GM12878 (cell line): ENCODE measurements around the gene CDC37L1. TPM values are rescaled to one million over a fixed set of nuclear protein-coding genes. Genes with fewer than 3 reads are reported as not detected.

Experiments used
- CEBPZ ChIP-seq: fragments of 150-350 bp; IDR thresholded peaks from 2 replicates; pipeline ENCODE4 v1.6.1; 2016; ENCODE audit warnings: low read depth, low read length
- CREB1 ChIP-seq: IDR thresholded peaks from 2 replicates; pipeline ENCODE4 v1.6.1; 2012; ENCODE audit warnings: low read depth, mild to moderate bottlenecking, inconsistent platforms
- GATAD2B ChIP-seq: fragments of 450-650 bp; conservative IDR thresholded peaks from 2 replicates; pipeline ENCODE4 v1.6.1; 2017; ENCODE audit warnings: low read depth, mild to moderate bottlenecking, moderate library complexity
- IKZF1 ChIP-seq: fragments of 450-650 bp; conservative IDR thresholded peaks from 2 replicates; pipeline ENCODE4 v1.6.1; 2017; ENCODE audit warnings: antibody characterized with exemption, mild to moderate bottlenecking
- IRF4 ChIP-seq: IDR thresholded peaks from 2 replicates; pipeline ENCODE4 v1.6.1; 2011; ENCODE audit warnings: low read depth, low read length
- NBN ChIP-seq: fragments of 450-650 bp; IDR thresholded peaks from 2 replicates; pipeline ENCODE4 v1.6.1; 2016
- NFIC ChIP-seq: IDR thresholded peaks from 2 replicates; pipeline ENCODE4 v1.6.1; 2012; ENCODE audit warnings: low read depth, mild to moderate bottlenecking, inconsistent platforms, low read length, moderate library complexity
- PAX8 ChIP-seq: fragments of 450-650 bp; IDR thresholded peaks from 2 replicates; pipeline ENCODE4 v1.6.1; 2017; ENCODE audit warnings: mild to moderate bottlenecking, moderate library complexity
- RBBP5 ChIP-seq: fragments of 200-600 bp; sonication (generic); conservative IDR thresholded peaks from 2 replicates; pipeline ENCODE4 v1.6.1; 2016
- RELA ChIP-seq: fragments of 450-650 bp; IDR thresholded peaks from 2 replicates; pipeline ENCODE4 v1.8.0; 2014; ENCODE audit warnings: borderline replicate concordance; ENCODE audit not compliant: partially characterized antibody
- SIN3A ChIP-seq: IDR thresholded peaks from 2 replicates; pipeline ENCODE4 v1.6.1; 2012; ENCODE audit warnings: low read depth, low read length, improper control_type of control experiment
- SMC3 ChIP-seq: IDR thresholded peaks from 2 replicates; pipeline ENCODE4 v1.6.1; 2011; ENCODE audit warnings: low read length, improper control_type of control experiment, borderline replicate concordance
- SPI1 ChIP-seq: IDR thresholded peaks from 2 replicates; pipeline ENCODE4 v1.6.1; 2011; ENCODE audit warnings: low read depth, mild to moderate bottlenecking, low read length, moderate library complexity, borderline replicate concordance; ENCODE audit not compliant: insufficient read depth
- SUPT20H ChIP-seq: IDR thresholded peaks from 2 replicates; pipeline ENCODE4 v1.6.1; 2011; ENCODE audit warnings: low read depth, mild to moderate bottlenecking, low read length, moderate library complexity, borderline replicate concordance; ENCODE audit not compliant: control insufficient read depth
- TCF12 ChIP-seq: IDR thresholded peaks from 2 replicates; pipeline ENCODE4 v1.6.1; 2011; ENCODE audit warnings: low read depth, mild to moderate bottlenecking, low read length
- YBX1 ChIP-seq: fragments of 450-650 bp; IDR thresholded peaks from 2 replicates; pipeline ENCODE4 v1.6.1; 2016; ENCODE audit warnings: antibody characterized with exemption
- ZBTB33 ChIP-seq: fragments of 450-650 bp; IDR thresholded peaks from 2 replicates; pipeline ENCODE4 v1.6.1; 2017; ENCODE audit warnings: mild to moderate bottlenecking
- ZSCAN29 ChIP-seq: fragments of 450-650 bp; IDR thresholded peaks from 2 replicates; pipeline ENCODE4 v1.6.1; 2017; ENCODE audit warnings: mild to moderate bottlenecking, moderate library complexity
- polyA plus RNA-seq, 11 experiments: library from polyadenylated mRNA; depleted of rRNA in 4 of 11; unstranded in 6 of 11; stranded (reverse) in 5 of 11; fragments of >200 nt; fragmentation: Nextera tagmentation in 4 of 11; fragmentation: Illumina TruSeq in 1 of 11; extraction: Ambion mirVana in 4 of 11; extraction: Trizol in 1 of 11; gene quantifications; 1 replicate in 1 of 11; 2 replicates in 10 of 11; pipeline versions ENCODE4 v1.2.1 to v1.2.3, GENCODE V29; 2011 to 2016; ENCODE audit warnings: inconsistent platforms in 2 of 11, missing spikeins in 2 of 11, low read depth in 1 of 11
- total RNA-seq, 4 experiments: library from RNA; depleted of rRNA in 3 of 4; stranded (reverse); fragments of >200 nt in 3 of 4; fragmentation: Illumina TruSeq in 1 of 4; extraction: Trizol in 1 of 4; gene quantifications; 2 replicates each; pipeline versions ENCODE4 v1.2.1 to v1.2.3, GENCODE V29; 2013 to 2021
- TF ChIP-seq, protein P1 (sequence below), 3 experiments: IDR thresholded peaks in 2 of 3; conservative IDR thresholded peaks in 1 of 3; 2 replicates each; pipeline ENCODE4 v1.5.1; 2011; ENCODE audit warnings: low read depth in 3 of 3, low read length in 3 of 3, mild to moderate bottlenecking in 3 of 3, control low read depth in 2 of 3, moderate library complexity in 2 of 3, inconsistent platforms in 1 of 3, mixed read lengths in 1 of 3; ENCODE audit not compliant: control insufficient read depth in 2 of 3, insufficient read depth in 1 of 3; ENCODE audit errors: extremely low read depth in 1 of 3
- TF ChIP-seq, protein P2 (sequence below): fragments of 450-650 bp; IDR thresholded peaks from 2 replicates; pipeline ENCODE4 v1.6.1; 2018; ENCODE audit warnings: mild to moderate bottlenecking, low read depth, moderate library complexity; ENCODE audit not compliant: partially characterized antibody

CDC37L1 gene
- total and polyA plus RNA-seq, 10 of the 15 experiments (the other 5 are each of a cell fraction or from before 2014, with no cell fraction given), result 2.2 to 16.6 (median 8.2) TPM

- TF ChIP-seq SUPT20H (no peak), IRF4 (0 out of 2 replicates have a peak, but pooled peaks have one; percentile 17), SMC3 (peak; percentile 55; the same call in 1 of the 2 replicates), RELA (peak; percentile 47), ZSCAN29 (no peak), NFIC (no peak), SPI1 (peak; percentile 55; the same call in 1 of the 2 replicates), IKZF1 (peak; percentile 92), NBN (peak; percentile 78), CEBPZ (no peak), ZBTB33 (no peak), CREB1 (0 out of 2 replicates have a peak, but pooled peaks have one; percentile 24), YBX1 (no peak), RBBP5 (no peak), GATAD2B (peak; percentile 93), TCF12 (no peak), SIN3A (no peak), PAX8 (no peak)
- TF ChIP-seq, protein P1, sequence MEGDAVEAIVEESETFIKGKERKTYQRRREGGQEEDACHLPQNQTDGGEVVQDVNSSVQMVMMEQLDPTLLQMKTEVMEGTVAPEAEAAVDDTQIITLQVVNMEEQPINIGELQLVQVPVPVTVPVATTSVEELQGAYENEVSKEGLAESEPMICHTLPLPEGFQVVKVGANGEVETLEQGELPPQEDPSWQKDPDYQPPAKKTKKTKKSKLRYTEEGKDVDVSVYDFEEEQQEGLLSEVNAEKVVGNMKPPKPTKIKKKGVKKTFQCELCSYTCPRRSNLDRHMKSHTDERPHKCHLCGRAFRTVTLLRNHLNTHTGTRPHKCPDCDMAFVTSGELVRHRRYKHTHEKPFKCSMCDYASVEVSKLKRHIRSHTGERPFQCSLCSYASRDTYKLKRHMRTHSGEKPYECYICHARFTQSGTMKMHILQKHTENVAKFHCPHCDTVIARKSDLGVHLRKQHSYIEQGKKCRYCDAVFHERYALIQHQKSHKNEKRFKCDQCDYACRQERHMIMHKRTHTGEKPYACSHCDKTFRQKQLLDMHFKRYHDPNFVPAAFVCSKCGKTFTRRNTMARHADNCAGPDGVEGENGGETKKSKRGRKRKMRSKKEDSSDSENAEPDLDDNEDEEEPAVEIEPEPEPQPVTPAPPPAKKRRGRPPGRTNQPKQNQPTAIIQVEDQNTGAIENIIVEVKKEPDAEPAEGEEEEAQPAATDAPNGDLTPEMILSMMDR (IDR thresholded peaks at IDR 0.05 in 2 of 3, conservative IDR thresholded peaks at IDR 0.05 in 1 of 3; ENCODE audit: control insufficient read depth in 2 of 3, extremely low read depth in 1 of 3, insufficient read depth in 1 of 3, low read depth in 3 of 3, low read length in 3 of 3), result peak; percentile 52 to 85 (median 61)
- TF ChIP-seq, protein P2, sequence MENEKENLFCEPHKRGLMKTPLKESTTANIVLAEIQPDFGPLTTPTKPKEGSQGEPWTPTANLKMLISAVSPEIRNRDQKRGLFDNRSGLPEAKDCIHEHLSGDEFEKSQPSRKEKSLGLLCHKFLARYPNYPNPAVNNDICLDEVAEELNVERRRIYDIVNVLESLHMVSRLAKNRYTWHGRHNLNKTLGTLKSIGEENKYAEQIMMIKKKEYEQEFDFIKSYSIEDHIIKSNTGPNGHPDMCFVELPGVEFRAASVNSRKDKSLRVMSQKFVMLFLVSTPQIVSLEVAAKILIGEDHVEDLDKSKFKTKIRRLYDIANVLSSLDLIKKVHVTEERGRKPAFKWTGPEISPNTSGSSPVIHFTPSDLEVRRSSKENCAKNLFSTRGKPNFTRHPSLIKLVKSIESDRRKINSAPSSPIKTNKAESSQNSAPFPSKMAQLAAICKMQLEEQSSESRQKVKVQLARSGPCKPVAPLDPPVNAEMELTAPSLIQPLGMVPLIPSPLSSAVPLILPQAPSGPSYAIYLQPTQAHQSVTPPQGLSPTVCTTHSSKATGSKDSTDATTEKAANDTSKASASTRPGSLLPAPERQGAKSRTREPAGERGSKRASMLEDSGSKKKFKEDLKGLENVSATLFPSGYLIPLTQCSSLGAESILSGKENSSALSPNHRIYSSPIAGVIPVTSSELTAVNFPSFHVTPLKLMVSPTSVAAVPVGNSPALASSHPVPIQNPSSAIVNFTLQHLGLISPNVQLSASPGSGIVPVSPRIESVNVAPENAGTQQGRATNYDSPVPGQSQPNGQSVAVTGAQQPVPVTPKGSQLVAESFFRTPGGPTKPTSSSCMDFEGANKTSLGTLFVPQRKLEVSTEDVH, result peak; percentile 53
Observed at GRCh38 chr9:4662108-4662988, 17.0 kb upstream of the CDC37L1 start, which contains the start of gene PLPP6 (continued).
